ENCODE measurements around the gene ITPKA. TPM values are rescaled to one million over a fixed set of nuclear protein-coding genes. Genes with fewer than 3 reads are reported as not detected.
A peak's percentile ranks its signal among the peaks of the same experiment; 100 is the strongest.

ITPKA gene
- polyA plus RNA-seq, 1 donor from 2014 or later, result 0.20 TPM

- H3K9me3 ChIP-seq (ENCODE audit: low read length), result no peaks in the 10 kb centered on the region
- no peak overlapping the region for H3K27ac ChIP-seq (ENCODE audit: low read length)
- H3F3A ChIP-seq (ENCODE audit: insufficient read depth, low read length, poor library complexity, severe bottlenecking), result no peaks in the 10 kb centered on the region
- H4K20me1 ChIP-seq (ENCODE audit: insufficient read depth), result no peaks in the 10 kb centered on the region
- H3K4me2 ChIP-seq (ENCODE audit: low read length), result no peak overlapping the region
- no peak overlapping the region for H3K9ac ChIP-seq (ENCODE audit: low read length)
- H3K79me2 ChIP-seq (replicated peaks; ENCODE audit: insufficient read depth, low read length), result no peaks in the 10 kb centered on the region
- no peak for TF ChIP-seq CTCF (IDR thresholded peaks at IDR 0.05; ENCODE audit: poor library complexity, severe bottlenecking)
- TF ChIP-seq RAD21 (conservative IDR thresholded peaks at IDR 0.05), result no peak
- TF ChIP-seq SMC3 (conservative IDR thresholded peaks at IDR 0.05; ENCODE audit: poor library complexity), result no peak
- no peak for TF ChIP-seq REST (IDR thresholded peaks at IDR 0.05; ENCODE audit: borderline replicate concordance)
- TF ChIP-seq EZH2 (IDR thresholded peaks at IDR 0.05; ENCODE audit: borderline replicate concordance, insufficient read depth, low read length, poor library complexity, severe bottlenecking), result no peak
- no peak for TF ChIP-seq MXI1 (conservative IDR thresholded peaks at IDR 0.05; ENCODE audit: poor library complexity, severe bottlenecking)
- no peak for TF ChIP-seq TAF1 (IDR thresholded peaks at IDR 0.05; ENCODE audit: low read depth)
- TF ChIP-seq POLR2AphosphoS5 (IDR thresholded peaks at IDR 0.05), result no peak
- TF ChIP-seq EP300 (conservative IDR thresholded peaks at IDR 0.05; ENCODE audit: poor library complexity, severe bottlenecking), result no peak
- H3K4me3 ChIP-seq (ENCODE audit: low read length), result no peak overlapping the region
- no peaks in the 10 kb centered on the region for H3K27me3 ChIP-seq (ENCODE audit: insufficient read depth, low read depth, low read length)
- no peak overlapping the region for H2AFZ ChIP-seq (ENCODE audit: low read depth, low read length)
- H3K36me3 ChIP-seq (ENCODE audit: insufficient read depth, low read length), result no peaks in the 10 kb centered on the region
- H3K9me2 ChIP-seq (ENCODE audit: insufficient read depth, low read length), result no peaks in the 10 kb centered on the region
These were observed 43.2 kb downstream of the ITPKA start for GRCh38 chr15:41536866-41537265.

- Histone ChIP-seq H2AFZ (ENCODE audit: low read depth, low read length) (peak overlapping the region; percentile 52), H3K27ac (ENCODE audit: low read length) (peak overlapping the region; percentile 53)
These were observed 49.8 kb downstream of the ITPKA start for GRCh38 chr15:41543521-41543870.

More at GRCh38 chr15:41543521-41543870, 49.8 kb downstream of the ITPKA start:
- TF ChIP-seq SMC3 (conservative IDR thresholded peaks at IDR 0.05; ENCODE audit: poor library complexity) (no peak), MXI1 (conservative IDR thresholded peaks at IDR 0.05; ENCODE audit: poor library complexity, severe bottlenecking) (no peak), CTCF (IDR thresholded peaks at IDR 0.05; ENCODE audit: poor library complexity, severe bottlenecking) (no peak), RAD21 (conservative IDR thresholded peaks at IDR 0.05) (no peak), EZH2 (IDR thresholded peaks at IDR 0.05; ENCODE audit: borderline replicate concordance, insufficient read depth, low read length, poor library complexity, severe bottlenecking) (no peak)
- H4K20me1 ChIP-seq (ENCODE audit: insufficient read depth), result no peaks in the 10 kb centered on the region
- peaks cover 5% of the 10 kb centered on the region for H3K79me2 ChIP-seq (replicated peaks; ENCODE audit: insufficient read depth, low read length)
- H3K27me3 ChIP-seq (ENCODE audit: insufficient read depth, low read depth, low read length), result no peaks in the 10 kb centered on the region
- no peaks in the 10 kb centered on the region for H3K9me2 ChIP-seq (ENCODE audit: insufficient read depth, low read length)
- no peaks in the 10 kb centered on the region for H3K9me3 ChIP-seq (ENCODE audit: low read length)
- no peaks in the 10 kb centered on the region for H3F3A ChIP-seq (ENCODE audit: insufficient read depth, low read length, poor library complexity, severe bottlenecking)
- H3K4me2 ChIP-seq (ENCODE audit: low read length), result peak overlapping the region; percentile 72
- peak overlapping the region; percentile 90 for H3K4me3 ChIP-seq (ENCODE audit: low read length)
- H3K9ac ChIP-seq (ENCODE audit: low read length), result peak overlapping the region; percentile 75
- no peaks in the 10 kb centered on the region for H3K36me3 ChIP-seq (ENCODE audit: insufficient read depth, low read length)

Data from neural cell (in vitro differentiated cells).